K562 (cell line): Measurements from ENCODE around the gene NOLC1. TPM values are rescaled to one million over a fixed set of nuclear protein-coding genes. Genes with fewer than 3 reads are reported as not detected.

Experiments
- ARNT ChIP-seq, 2 experiments: fragments of 450-650 bp; IDR thresholded peaks; 2 replicates each; pipeline ENCODE4 v1.6.1; 2016; ENCODE audit warnings: mild to moderate bottlenecking in 1 of 2
- BCLAF1 ChIP-seq, 2 experiments: fragments of 450-650 bp in 1 of 2; IDR thresholded peaks; 2 replicates each; pipeline ENCODE4 v1.6.1; 2011 to 2017; ENCODE audit warnings: low read depth in 2 of 2, antibody characterized with exemption in 1 of 2, borderline replicate concordance in 1 of 2, low read length in 1 of 2, mild to moderate bottlenecking in 1 of 2, mixed read lengths in 1 of 2; ENCODE audit not compliant: control insufficient read depth in 1 of 2
- DLX4 ChIP-seq: fragments of 250-450 bp; sonication (Bioruptor Pico); IDR thresholded peaks from 2 replicates; pipeline ENCODE4 v1.6.1; 2021; ENCODE audit warnings: mild to moderate bottlenecking
- FOXO4 ChIP-seq: fragments of 450-650 bp; formaldehyde crosslinking; IDR thresholded peaks from 2 replicates; pipeline ENCODE4 v1.4.0; 2020; ENCODE audit warnings: mild to moderate bottlenecking, moderate library complexity
- FOXP1 ChIP-seq: sonication (generic); formaldehyde crosslinking; IDR thresholded peaks from 2 replicates; pipeline ENCODE4 v1.8.0; 2022; ENCODE audit warnings: mild to moderate bottlenecking, missing genetic modification reagents
- GATAD2A ChIP-seq: fragments of 450-650 bp; IDR thresholded peaks from 2 replicates; pipeline ENCODE4 v1.6.1; 2017
- HBP1 ChIP-seq: fragments of 450-650 bp; formaldehyde crosslinking; IDR thresholded peaks from 2 replicates; pipeline ENCODE4 v1.4.0; 2022; ENCODE audit warnings: missing genetic modification characterization
- IFI16 ChIP-seq: fragments of 250-450 bp; sonication (Bioruptor Pico); IDR thresholded peaks from 2 replicates; pipeline ENCODE4 v2.1.2; 2022; ENCODE audit warnings: mild to moderate bottlenecking, inconsistent platforms
- IRF2 ChIP-seq: sonication (generic); formaldehyde crosslinking; IDR thresholded peaks from 2 replicates; pipeline ENCODE4 v1.8.1; 2022; ENCODE audit warnings: mild to moderate bottlenecking, missing genetic modification reagents
- MECOM ChIP-seq: fragments of 250-450 bp; sonication (Bioruptor Pico); IDR thresholded peaks from 2 replicates; pipeline ENCODE4 v1.8.0; 2022; ENCODE audit warnings: inconsistent platforms
- NFE2L1 ChIP-seq: fragments of 450-650 bp; IDR thresholded peaks from 2 replicates; pipeline ENCODE4 v1.6.1; 2016; ENCODE audit warnings: missing genetic modification characterization, low read depth, mild to moderate bottlenecking, missing compliant biosample characterization, moderate library complexity, borderline replicate concordance
- OTX1 ChIP-seq: fragments of 450-650 bp; formaldehyde crosslinking; IDR thresholded peaks from 2 replicates; pipeline ENCODE4 v1.4.0; 2022; ENCODE audit warnings: mild to moderate bottlenecking
- TARDBP ChIP-seq: fragments of 450-650 bp; IDR thresholded peaks from 2 replicates; pipeline ENCODE4 v1.6.1; 2016
- ZBTB1 ChIP-seq: sonication (generic); formaldehyde crosslinking; IDR thresholded peaks from 2 replicates; pipeline ENCODE4 v1.8.1; 2023; ENCODE audit warnings: missing genetic modification reagents, low read depth, mild to moderate bottlenecking, borderline replicate concordance
- ZNF277 ChIP-seq: fragments of 250-450 bp; sonication (Bioruptor Pico); IDR thresholded peaks from 2 replicates; pipeline ENCODE4 v1.8.0; 2022; ENCODE audit warnings: inconsistent platforms, mild to moderate bottlenecking, moderate library complexity, borderline replicate concordance
- ZNF316 ChIP-seq: fragments of 450-650 bp; IDR thresholded peaks from 2 replicates; pipeline ENCODE4 v1.6.1; 2016
- ZNF324 ChIP-seq: fragments of 250-450 bp; sonication (Bioruptor Pico); IDR thresholded peaks from 2 replicates; pipeline ENCODE4 v1.4.0; 2020; ENCODE audit warnings: mild to moderate bottlenecking
- polyA plus RNA-seq, 8 experiments: library from polyadenylated mRNA; depleted of rRNA in 4 of 8; stranded (reverse) in 5 of 8; unstranded in 3 of 8; fragments of >200 nt; fragmentation: Nextera tagmentation in 2 of 8; fragmentation: Illumina TruSeq in 1 of 8; extraction: Ambion mirVana in 2 of 8; extraction: Trizol in 1 of 8; gene quantifications; 2 replicates each; pipeline versions ENCODE4 v1.2.1 to v1.2.3, GENCODE V29; 2011 to 2014; ENCODE audit warnings: inconsistent platforms in 1 of 8, missing spikeins in 1 of 8
- total RNA-seq, 7 experiments: library from RNA; depleted of rRNA in 6 of 7; stranded (reverse); fragments of >200 nt in 6 of 7; fragmentation: Illumina TruSeq in 2 of 7; extraction: Trizol in 2 of 7; gene quantifications; 2 replicates each; pipeline versions ENCODE4 v1.2.1 to v1.2.3, GENCODE V29; 2011 to 2021; ENCODE audit warnings: low replicate concordance in 1 of 7

The NOLC1 gene
- total and polyA plus RNA-seq, 9 of the 15 experiments (the other 6 are each of a cell fraction or from before 2014, with no cell fraction given): 102 to 310 (median 165) TPM

- TF ChIP-seq ZBTB1 (CRISPR knock-in tag): no peak
- TF ChIP-seq ZNF316: no peak
- TF ChIP-seq TARDBP: no peak
- no peak for TF ChIP-seq MECOM (CRISPR knock-in tag)
- TF ChIP-seq IFI16: no peak
- peak; percentile 75; the same call in 1 of the 2 replicates for TF ChIP-seq GATAD2A
- TF ChIP-seq HBP1 (CRISPR knock-in tag): no peak
- TF ChIP-seq DLX4: no peak
- TF ChIP-seq FOXP1: peak; percentile 79
- no peak for TF ChIP-seq ZNF324 (CRISPR knock-in tag)
- no peak for TF ChIP-seq ZNF277 (CRISPR knock-in tag)
- peak in 1 of 2 experiments; percentile 75; a peak in 1 of 4 replicates for TF ChIP-seq BCLAF1 (IDR thresholded peaks at IDR 0.05; ENCODE audit: borderline replicate concordance in 1 of 2, control insufficient read depth in 1 of 2, low read depth in 2 of 2, low read length in 1 of 2)
- no peak for TF ChIP-seq IRF2 (CRISPR knock-in tag)
- TF ChIP-seq OTX1: no peak
- TF ChIP-seq FOXO4 (CRISPR knock-in tag): no peak
- 0 out of 4 replicates have a peak, but pooled peaks of 1 of the 2 experiments have one; percentile 8 for TF ChIP-seq ARNT (IDR thresholded peaks at IDR 0.05)
- TF ChIP-seq NFE2L1 (tag): no peak
Measured at GRCh38 chr10:102151774-102152544, at the start of gene NOLC1 (continued).
